GM10248 (cell line): Measurements from ENCODE around the gene UBXN11.
"Not testable (repeated sequence)": the region's sequence is repeated elsewhere in the genome, so short reads cannot be mapped to it uniquely, and the experiment has no call there.

ENCODE experiments used
- CTCF ChIA-PET: fragments of 300-600 bp; sonication (Branson Sonifier 250); formaldehyde crosslinking; extraction: SDS; loops from one replicate; lab custom pipeline; 2021; ENCODE audit warnings: antibody characterized with exemption; lab: Yijun Ruan, JAX
- POLR2A ChIA-PET: fragments of 350-650 bp; sonication (Branson Sonifier 250); formaldehyde crosslinking; extraction: SDS; loops from one replicate; lab custom pipeline; 2020; ENCODE audit warnings: antibody characterized with exemption; lab: Yijun Ruan, JAX
- DNase-seq: peaks from one replicate; pipeline ENCODE4 v3.0.0; 2012; ENCODE audit errors: extremely low spot score
- CTCF ChIP-seq: IDR thresholded peaks from 2 replicates; pipeline ENCODE4 v1.5.1; 2012; ENCODE audit warnings: mild to moderate bottlenecking, low read depth; ENCODE audit errors: extremely low read depth, missing control alignments, control extremely low read depth

The UBXN11 gene

GRCh38 chr1:26297057-26297790 lies 9.2 kb downstream of the UBXN11 start:
- TF ChIP-seq CTCF, result no peak
- CTCF ChIA-PET, result interaction anchor here (0.7 to 8.2 kb wide), 7 partner anchors 8 to 57 kb away, joined by 3 to 65 read pairs (median 5); partner anchors contain the start of genes CD52 and CRYBG2
- DNase-seq, result no peak
- POLR2A ChIA-PET, result interaction anchor here (2.1 kb wide), 1 partner anchor 21 kb away, joined by 5 read pairs; the partner anchor contains the start of gene CD52

GRCh38 chr1:26296340-26297056 lies 9.9 kb downstream of the UBXN11 start:
- TF ChIP-seq CTCF, result no peak
- ChIA-PET CTCF (interaction anchor here (0.7 to 8.2 kb wide), 6 partner anchors 8 to 58 kb away, joined by 3 to 65 read pairs (median 4); partner anchors contain the start of genes CD52, CRYBG2 and UBXN11), POLR2A (interaction anchor here (2.1 kb wide), 1 partner anchor 21 kb away, joined by 5 read pairs; the partner anchor contains the start of gene CD52)
- no peak for DNase-seq

GRCh38 chr1:26295194-26296138 lies 11.0 kb downstream of the UBXN11 start:
- no peak for TF ChIP-seq CTCF
- ChIA-PET POLR2A (interaction anchor here (2.1 kb wide), 1 partner anchor 23 kb away, joined by 5 read pairs; the partner anchor contains the start of gene CD52), CTCF (interaction anchor here (0.7 to 21.9 kb wide), 7 partner anchors 10 to 59 kb away, joined by 3 to 690 read pairs (median 4); partner anchors contain the start of genes CD52, CRYBG2 and UBXN11)
- no peak for DNase-seq

GRCh38 chr1:26293911-26294463 lies 12.4 kb downstream of the UBXN11 start:
- no peak for TF ChIP-seq CTCF
- no peak for DNase-seq
- ChIA-PET POLR2A (no interaction called here), CTCF (interaction anchor here (1.3 to 21.9 kb wide), 2 partner anchors 9 to 21 kb away, joined by 3 to 690 read pairs; partner anchors contain the start of genes CD52 and UBXN11)

- CTCF ChIA-PET, result interaction anchor here (1.5 to 21.9 kb wide), 2 partner anchors 22 to 125 kb away, joined by 5 to 690 read pairs; partner anchors contain the start of genes CD52 and UBXN11
- DNase-seq, POLR2A ChIA-PET: not testable (repeated sequence)
These were observed 13.7 kb downstream of the UBXN11 start for GRCh38 chr1:26292735-26293134.

GRCh38 chr1:26291939-26292338 lies 14.5 kb downstream of the UBXN11 start:
- no peak for DNase-seq
- ChIA-PET POLR2A (no interaction called here), CTCF (interaction anchor here (1.5 to 21.9 kb wide), 3 partner anchors 16 to 125 kb away, joined by 5 to 690 read pairs (median 8); partner anchors contain the start of genes CD52 and UBXN11)
- TF ChIP-seq CTCF, result no peak
